Thymus (tissue), 11 donors: ENCODE results near the gene SLC25A38. TPM values are rescaled to one million over a fixed set of nuclear protein-coding genes. Genes with fewer than 3 reads are reported as not detected.
A peak's percentile ranks its signal among the peaks of the same experiment; 100 is the strongest.

ENCODE experiments used
- DNase-seq, 9 donors: peaks; one replicate each; pipeline ENCODE4 v3.0.0-alpha.2; 2013; ENCODE audit warnings: low spot score in 9 of 9, low read depth in 6 of 9, missing footprints in 1 of 9
- H3K27ac ChIP-seq, 2 donors: one replicate each; pipeline ENCODE4 v1.5.1; 2013; ENCODE audit warnings: control low read depth in 1 of 2, low read depth in 1 of 2, low read length in 1 of 2, mild to moderate bottlenecking in 1 of 2, moderate library complexity in 1 of 2
- H3K27me3 ChIP-seq, 2 donors: one replicate each; pipeline ENCODE4 v1.5.1; 2013; ENCODE audit warnings: low read length in 1 of 2; ENCODE audit not compliant: control insufficient read depth in 2 of 2, insufficient read depth in 1 of 2
- H3K36me3 ChIP-seq, 2 donors: one replicate each; pipeline ENCODE4 v1.5.1; 2013; ENCODE audit warnings: low read length in 1 of 2, mild to moderate bottlenecking in 1 of 2, moderate library complexity in 1 of 2; ENCODE audit not compliant: control insufficient read depth in 2 of 2, insufficient read depth in 2 of 2
- H3K4me1 ChIP-seq, 2 donors: one replicate each; pipeline ENCODE4 v1.5.1; 2013; ENCODE audit warnings: low read length in 2 of 2; ENCODE audit not compliant: control insufficient read depth in 2 of 2, insufficient read depth in 2 of 2
- H3K4me3 ChIP-seq, 2 donors: one replicate each; pipeline ENCODE4 v1.5.1; 2013; ENCODE audit warnings: low read length in 2 of 2, control low read depth in 1 of 2, mild to moderate bottlenecking in 1 of 2
- H3K9me3 ChIP-seq, 2 donors: one replicate each; pipeline ENCODE4 v1.5.1; 2013; ENCODE audit warnings: low read length in 1 of 2, mild to moderate bottlenecking in 1 of 2; ENCODE audit not compliant: control insufficient read depth in 2 of 2, insufficient read depth in 1 of 2
- WGBS: extraction: QIAGEN DNeasy Blood & Tissue Kit; methylation state at CpG from one replicate; pipeline ENCODE4 v1.1.7; 2013; 5-methylcytosine and 5-hydroxymethylcytosine counted together
- polyA plus RNA-seq: library from polyadenylated mRNA; stranded (reverse); fragments of 200-250 nt; gene quantifications from one replicate; pipeline ENCODE4 v1.2.3, GENCODE V29; 2013
- total RNA-seq: library from RNA; stranded (reverse); fragments of 120-200 nt; gene quantifications from one replicate; pipeline ENCODE4 v1.2.4, GENCODE V29; 2013
- donor health status: healthy.

SLC25A38 gene
- total and polyA plus RNA-seq, 2 donors, result 26.3 to 39.6 TPM

DNA sequence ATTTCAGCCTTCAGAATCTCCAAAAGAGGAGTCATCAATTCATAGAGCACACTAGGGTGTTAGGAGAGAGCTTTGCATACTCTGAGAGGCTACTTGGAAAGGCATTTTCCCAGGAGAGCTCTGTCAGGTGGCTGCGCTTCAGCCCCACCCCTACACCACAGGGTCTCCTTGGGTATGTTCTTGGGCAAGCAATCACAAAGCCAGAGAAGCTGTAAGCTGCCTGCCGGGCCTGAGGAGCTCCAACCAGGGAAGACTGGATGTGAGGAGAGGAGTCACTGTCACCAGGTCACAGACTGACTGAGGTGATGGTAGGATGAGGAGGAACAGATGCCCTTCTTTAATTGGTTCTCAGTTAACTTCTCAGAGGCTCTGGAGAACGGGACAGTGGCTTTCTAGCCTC, 13.5 kb downstream of the SLC25A38 start:
- Histone ChIP-seq H3K36me3 (peaks cover 47 to 77% of the 10 kb centered on the region in 2 donors), H3K4me1 (no peaks in the 10 kb centered on the region), H3K27me3 (no peaks in the 10 kb centered on the region), H3K9me3 (no peaks in the 10 kb centered on the region), H3K27ac (no peak overlapping the region), H3K4me3 (no peak overlapping the region)
- 97% methylated on average over 3 of the region's 3 CpGs for WGBS
- no peak for DNase-seq

DNA sequence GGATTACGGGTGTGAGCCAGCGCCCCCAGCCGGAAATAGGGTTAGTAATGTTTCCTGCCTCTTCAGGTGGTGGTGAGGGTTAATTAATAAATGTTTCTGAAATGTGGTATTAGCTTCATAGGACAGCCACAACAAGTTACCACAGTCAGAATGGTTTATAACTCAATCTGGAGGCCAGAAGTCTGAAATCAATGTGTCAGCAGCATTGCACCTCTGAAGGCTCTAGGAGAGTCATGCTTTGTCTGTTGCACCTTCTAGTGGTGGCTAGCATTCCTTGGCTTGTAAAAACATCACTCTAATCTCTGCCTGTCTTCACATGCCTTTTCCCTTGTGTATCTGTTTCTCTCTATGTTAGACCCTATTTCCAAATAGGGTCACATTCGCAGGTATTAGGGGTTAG, 15.5 kb downstream of the SLC25A38 start:
- no peaks in the 10 kb centered on the region for H3K27me3 ChIP-seq
- no peak overlapping the region for H3K27ac ChIP-seq
- 85% methylated on average over 4 of the region's 4 CpGs for WGBS
- no peak for DNase-seq
- H3K4me1 ChIP-seq, result no peaks in the 10 kb centered on the region
- H3K36me3 ChIP-seq, result peaks cover 33 to 61% of the 10 kb centered on the region in 2 donors
- no peaks in the 10 kb centered on the region for H3K9me3 ChIP-seq
- H3K4me3 ChIP-seq, result no peak overlapping the region

DNA sequence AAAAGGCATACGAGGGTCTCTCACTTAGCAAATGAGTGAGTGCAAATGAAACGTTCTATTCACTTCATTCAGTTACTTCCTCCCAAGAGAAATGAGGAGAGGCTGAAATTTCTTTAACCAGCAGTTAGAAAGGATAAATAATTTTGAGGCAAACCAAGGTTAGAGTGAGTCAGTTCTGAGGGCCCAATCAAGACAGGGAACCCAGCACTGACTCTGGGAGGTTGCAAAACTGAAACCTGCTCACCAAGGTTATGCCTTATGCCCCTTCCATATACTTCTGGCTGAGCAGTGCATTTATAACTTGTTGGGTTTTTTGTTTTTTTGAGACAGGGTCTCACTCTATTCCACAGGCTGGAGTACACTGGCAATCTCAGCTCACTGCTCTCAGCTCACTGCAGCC, 18.8 kb downstream of the SLC25A38 start:
- H3K36me3 ChIP-seq, result peaks cover 13 to 28% of the 10 kb centered on the region in 2 donors
- H3K9me3 ChIP-seq, result no peaks in the 10 kb centered on the region
- no peaks in the 10 kb centered on the region for H3K27me3 ChIP-seq
- no peak overlapping the region for H3K27ac ChIP-seq
- no peak overlapping the region for H3K4me3 ChIP-seq
- H3K4me1 ChIP-seq, result peaks cover 0 to 4% of the 10 kb centered on the region in 2 donors
- no peak for DNase-seq
- WGBS, result 89% methylated on average over 2 of the region's 2 CpGs

DNA sequence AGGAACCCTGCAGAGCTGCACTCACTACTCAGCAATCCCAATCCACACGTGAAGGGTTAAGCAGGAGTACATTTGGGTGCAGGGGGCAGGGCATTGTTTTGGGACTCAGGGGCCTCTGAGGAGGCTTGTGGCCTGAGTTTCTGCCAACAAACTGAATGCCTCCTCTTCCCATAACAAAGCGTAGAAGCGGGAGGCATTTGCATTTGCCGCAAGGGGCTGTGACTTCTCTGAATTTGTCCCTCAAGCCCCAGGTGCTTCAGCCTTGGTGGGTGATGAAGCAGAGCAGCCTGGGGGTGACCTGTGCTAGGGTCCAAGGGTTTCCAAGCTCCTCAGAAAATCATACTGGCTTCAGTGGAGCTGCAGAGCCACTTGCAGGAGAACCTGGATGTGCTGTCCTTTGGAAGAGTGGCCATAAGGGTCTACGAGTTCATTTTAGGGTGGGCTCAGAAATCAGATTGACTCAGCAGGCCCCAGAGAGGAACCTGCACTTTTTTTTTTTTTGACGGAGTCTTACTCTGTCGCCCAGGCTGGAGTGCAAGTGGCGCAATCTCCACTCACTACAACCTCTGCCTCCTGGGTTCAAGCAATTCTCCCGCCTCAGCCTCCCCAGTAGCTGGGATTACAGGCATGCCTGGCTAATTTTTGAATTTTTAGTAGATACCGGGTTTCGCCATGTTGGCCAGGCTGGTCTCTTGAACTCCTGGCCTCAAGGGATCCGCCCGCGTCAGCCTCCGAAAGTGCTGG, 21.9 kb downstream of the SLC25A38 start:
- 97% methylated on average over 15 of the region's 15 CpGs for WGBS
- no peaks in the 10 kb centered on the region for H3K27me3 ChIP-seq
- no peak overlapping the region for H3K4me3 ChIP-seq
- H3K4me1 ChIP-seq, result peaks cover 7 to 23% of the 10 kb centered on the region in 2 donors
- DNase-seq, result no peak
- peaks cover 25 to 37% of the 10 kb centered on the region in 2 donors for H3K36me3 ChIP-seq
- H3K27ac ChIP-seq, result no peak overlapping the region
- H3K9me3 ChIP-seq, result no peaks in the 10 kb centered on the region

DNA sequence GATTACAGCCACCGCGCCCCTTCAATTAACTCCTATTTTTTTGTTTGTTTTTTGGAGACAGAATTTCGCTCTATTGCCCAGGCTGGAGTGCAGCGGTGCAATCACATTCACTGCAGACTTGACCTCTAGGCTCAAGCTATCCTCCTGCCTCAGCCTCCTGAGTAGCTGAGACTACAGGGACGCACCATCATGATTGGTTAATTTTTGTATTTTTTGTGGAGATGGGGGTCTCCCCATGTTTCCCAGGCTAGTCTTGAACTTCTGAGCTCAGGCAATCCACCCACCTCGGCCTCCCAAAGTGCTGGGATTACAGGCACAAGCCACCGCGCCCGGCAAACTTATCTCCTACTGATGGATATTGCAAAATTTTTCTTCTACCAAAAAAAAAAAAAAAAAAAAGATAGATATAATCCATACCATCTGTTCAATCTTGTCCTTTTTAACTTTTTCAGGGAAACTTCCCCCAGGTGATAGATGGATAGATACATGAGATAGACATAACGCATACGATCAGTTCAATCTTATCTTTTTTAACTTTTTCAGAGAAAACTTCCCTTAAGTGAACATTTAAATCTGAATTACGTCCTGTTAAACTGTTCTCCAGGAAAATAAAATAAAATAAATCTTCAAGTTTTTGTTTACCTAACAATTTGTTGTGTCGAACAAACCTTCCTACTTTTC, 22.7 kb downstream of the SLC25A38 start:
- Histone ChIP-seq H3K4me1 (peaks cover 7 to 23% of the 10 kb centered on the region in 2 donors), H3K9me3 (no peaks in the 10 kb centered on the region), H3K4me3 (peak overlapping the region; percentile 62 to 73), H3K27me3 (no peaks in the 10 kb centered on the region), H3K36me3 (peaks cover 31 to 44% of the 10 kb centered on the region in 2 donors), H3K27ac (peak overlapping the region; percentile 92 to 94)
- DNase-seq, result no peak
- 82% methylated on average over 13 of the region's 13 CpGs for WGBS

DNA sequence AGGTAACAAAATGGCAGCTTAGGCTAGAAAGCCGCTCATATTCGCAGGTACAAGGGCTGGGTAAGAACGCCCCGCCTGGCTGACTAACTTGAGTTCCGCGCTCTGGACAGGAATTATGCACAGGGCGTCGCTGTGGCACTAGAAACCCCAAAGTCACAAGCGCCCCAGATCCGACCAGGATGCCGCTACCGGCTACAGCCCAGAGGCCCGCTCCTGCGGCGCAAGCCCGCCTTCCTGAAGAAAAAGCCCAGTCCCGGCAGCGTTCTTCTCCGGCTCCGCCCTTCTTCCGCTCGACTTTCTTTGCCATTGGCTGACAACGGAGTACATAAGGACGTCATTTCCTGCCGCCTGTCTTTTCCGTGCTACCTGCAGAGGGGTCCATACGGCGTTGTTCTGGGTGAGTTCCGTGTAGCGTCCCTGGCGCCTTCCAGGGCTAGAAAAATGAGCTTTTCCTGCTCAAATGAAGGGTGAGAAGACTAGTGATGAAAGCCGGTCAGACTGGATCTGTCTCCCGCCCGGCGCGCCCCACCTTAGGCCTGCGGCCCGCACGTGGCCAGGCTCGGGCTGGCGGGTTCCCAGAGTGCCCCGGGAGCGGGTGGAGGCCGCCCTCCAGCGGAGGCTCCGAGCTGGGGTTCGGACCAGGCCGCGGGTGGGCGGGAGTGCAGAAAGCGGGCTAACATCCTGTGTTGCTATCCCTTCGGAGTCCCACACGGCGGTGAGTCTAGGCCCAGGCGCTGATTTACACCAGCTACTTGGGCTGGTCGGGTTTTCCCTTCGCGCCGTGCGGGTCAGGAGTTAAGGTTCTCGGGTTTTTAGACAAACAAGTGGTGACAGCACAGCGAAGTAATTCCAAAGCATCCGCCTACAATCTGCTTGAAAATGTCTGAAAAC, 23.4 kb downstream of the SLC25A38 start, which contains the start of gene RPSA:
TSS of gene RPSA (plus strand) at position 353 of the 891 bp plus-strand sequence. CDS start 934 bp downstream, outside the sequence.
- Histone ChIP-seq H3K4me3 (peak within 1 kb of the TSS; percentile 62 to 73), H3K27me3 (no peaks in the 10 kb centered on the region), H3K27ac (peak within 1 kb of the TSS; percentile 92 to 94), H3K9me3 (no peaks in the 10 kb centered on the region), H3K4me1 (peaks cover 7 to 23% of the 10 kb centered on the region in 2 donors), H3K36me3 (peaks cover 34 to 46% of the 10 kb centered on the region in 2 donors)
- WGBS, result under 1% methylated on average over 63 of the region's 63 CpGs
- DNase-seq, result peak; percentile 94 to 99 (median 97)

DNA sequence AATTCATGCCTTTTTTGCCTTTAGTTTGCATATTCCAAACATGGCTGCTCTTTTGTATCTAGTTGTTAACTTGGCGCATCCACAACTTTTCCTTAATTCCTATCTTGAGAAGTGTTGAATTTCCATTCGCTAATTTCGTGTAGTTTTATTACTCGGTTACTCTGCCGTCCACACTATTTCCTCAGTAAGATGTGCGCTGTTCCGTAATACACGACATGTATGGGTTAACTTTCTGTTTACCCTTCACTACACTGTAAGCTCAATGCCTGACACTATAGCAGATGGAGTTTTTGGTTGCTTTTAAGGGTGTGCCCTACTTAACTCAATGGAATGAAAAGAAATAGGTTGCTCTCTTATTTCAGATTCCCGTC, 24.1 kb downstream of the SLC25A38 start:
- WGBS, result 15% methylated on average over 9 of the region's 9 CpGs

DNA sequence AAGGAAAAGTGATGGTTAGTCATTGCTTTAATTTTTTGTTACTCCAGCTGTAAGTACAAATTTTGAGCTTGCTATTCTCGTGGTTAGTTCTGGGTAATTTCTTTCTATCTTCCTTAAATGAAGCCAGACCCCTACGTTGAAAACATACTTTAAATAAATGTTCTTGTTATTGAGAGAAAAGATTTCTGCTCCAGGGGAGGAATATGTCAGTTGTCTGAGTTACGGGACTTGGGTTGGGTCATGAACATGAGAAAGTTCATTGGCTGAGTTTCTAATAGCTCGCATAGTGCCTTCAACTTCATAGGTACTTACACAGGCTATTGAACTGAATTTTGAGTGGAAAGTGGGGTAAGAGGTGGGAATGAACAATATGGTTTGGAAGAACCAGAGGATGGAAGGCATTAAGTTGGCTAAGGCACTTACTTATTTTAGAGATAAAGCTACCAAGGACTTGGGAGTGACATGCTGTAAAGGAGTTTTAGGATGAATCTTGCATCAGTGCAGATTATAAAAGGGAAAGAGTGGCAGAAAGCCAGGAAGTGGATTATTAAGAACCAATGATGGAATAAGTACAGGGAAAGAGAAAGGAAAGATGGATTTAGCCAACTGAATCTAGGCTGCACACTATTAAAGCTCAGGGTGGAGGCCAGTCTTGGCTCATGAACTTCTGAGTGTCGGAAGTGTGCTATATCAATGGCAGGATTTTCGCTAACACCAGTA, 24.8 kb downstream of the SLC25A38 start:
- H3K27ac ChIP-seq, result no peak overlapping the region

More for the DNA sequence above, 24.1 kb downstream of the SLC25A38 start:
- peak overlapping the region; percentile 62 to 73 for H3K4me3 ChIP-seq
- peak in 4 of 9 donors; percentile 5 to 35 (median 20) for DNase-seq
- no peaks in the 10 kb centered on the region for H3K27me3 ChIP-seq
- peaks cover 7 to 23% of the 10 kb centered on the region in 2 donors for H3K4me1 ChIP-seq
- peak overlapping the region; percentile 92 to 94 for H3K27ac ChIP-seq
- H3K9me3 ChIP-seq, result no peaks in the 10 kb centered on the region
- peaks cover 39 to 48% of the 10 kb centered on the region in 2 donors for H3K36me3 ChIP-seq

More for the DNA sequence above, 24.8 kb downstream of the SLC25A38 start:
- Histone ChIP-seq H3K9me3 (no peaks in the 10 kb centered on the region), H3K4me1 (peaks cover 7 to 23% of the 10 kb centered on the region in 2 donors), H3K27me3 (no peaks in the 10 kb centered on the region), H3K4me3 (peak overlapping the region; percentile 62 to 73), H3K36me3 (peaks cover 46 to 55% of the 10 kb centered on the region in 2 donors)
- 78% methylated on average over 6 of the region's 6 CpGs for WGBS
- no peak for DNase-seq
